Hematopoietic multipotent progenitor cell treated with erythropoietin and hydrocortisone succinate and interleukin-3 and kit ligand, for 8 days (in vitro differentiated cells): Measurements from ENCODE around the gene GNG4.
A peak's percentile ranks its signal among the peaks of the same experiment; 100 is the strongest.
"Not testable (repeated sequence)": the region's sequence is repeated elsewhere in the genome, so short reads cannot be mapped to it uniquely, and the experiment has no call there.

Experiments used
- DNase-seq: peaks from one replicate; pipeline ENCODE4 v3.0.0-alpha.2; 2015

The GNG4 gene

DNA sequence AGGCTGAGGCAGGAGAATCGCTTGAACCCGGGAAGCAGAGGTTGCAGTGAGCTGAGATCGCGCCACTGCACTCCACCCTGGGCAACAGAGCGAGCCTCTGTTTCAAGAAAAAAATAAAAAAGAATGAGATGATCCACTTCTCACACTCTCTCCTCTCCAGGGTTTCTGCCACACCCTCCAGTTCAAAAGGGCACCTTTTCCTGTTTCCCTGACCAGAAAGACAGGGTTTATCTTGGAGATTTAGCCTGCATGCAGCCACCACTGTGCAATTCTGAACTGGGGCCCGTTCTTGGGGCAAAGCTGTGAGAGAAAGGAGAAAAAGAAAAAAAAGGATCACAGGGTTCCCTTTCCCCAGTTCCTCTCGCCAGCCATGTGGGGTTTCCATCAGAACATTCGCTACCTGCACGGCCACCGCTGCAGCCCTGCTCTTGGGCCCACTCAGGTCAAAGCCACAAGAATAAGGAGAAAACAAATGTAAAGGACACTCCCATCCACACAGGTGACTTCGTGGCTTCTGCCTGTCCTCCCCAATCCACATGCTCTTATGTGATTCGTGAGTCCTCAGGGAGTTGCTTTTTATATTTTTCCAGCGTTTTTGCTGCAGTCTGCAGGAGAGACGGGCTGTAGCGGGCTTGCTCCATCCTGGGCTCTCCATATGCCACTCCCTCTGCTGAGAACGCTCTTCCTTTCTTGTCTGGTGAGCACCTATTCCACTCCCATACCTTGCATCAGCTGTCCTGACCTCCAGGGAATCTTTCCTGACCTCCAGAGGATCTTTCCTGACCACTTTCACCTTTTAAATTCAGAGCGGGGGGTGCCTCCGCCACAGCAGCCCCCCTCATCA is 26.4 kb downstream of the GNG4 start:
- no peak for DNase-seq

DNA sequence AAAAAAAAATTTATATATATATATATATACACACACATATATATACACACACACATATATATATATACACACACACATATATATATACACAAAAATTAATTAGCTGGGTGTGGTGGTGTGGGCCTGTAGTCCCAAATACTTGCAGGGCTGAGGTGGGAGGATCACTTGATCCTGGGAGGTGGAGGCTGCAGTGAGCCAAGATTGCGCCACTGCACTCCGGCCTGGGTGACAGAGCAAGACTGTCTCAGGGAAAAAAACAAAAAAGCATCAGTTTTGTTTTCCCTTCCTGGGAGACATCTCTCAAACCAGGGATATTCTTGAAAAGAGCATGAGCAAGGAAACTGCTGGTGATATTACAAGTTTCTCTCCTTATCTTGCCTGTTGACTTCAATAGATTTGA is 30.4 kb downstream of the GNG4 start:
- DNase-seq = not testable (repeated sequence)

DNA sequence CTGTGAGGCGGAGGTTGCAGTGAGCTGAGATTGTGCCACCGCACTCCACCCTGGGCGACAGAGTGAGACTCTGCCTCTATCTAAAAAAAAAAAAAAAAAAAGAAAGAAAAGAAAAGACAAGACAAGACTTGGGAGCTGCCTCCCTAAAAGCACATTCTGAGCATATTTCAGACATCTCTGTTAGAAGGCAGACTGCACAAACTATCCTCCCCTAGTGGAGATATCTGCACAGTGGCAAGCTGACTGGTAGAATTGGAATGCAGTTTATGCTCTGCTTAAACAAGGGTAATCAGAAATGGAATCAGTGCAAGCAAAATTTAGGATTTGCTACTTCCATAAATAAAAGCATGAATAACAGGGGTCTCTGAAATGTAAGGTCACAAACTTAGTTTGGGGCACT is 31.8 kb downstream of the GNG4 start:
- no peak for DNase-seq

DNA sequence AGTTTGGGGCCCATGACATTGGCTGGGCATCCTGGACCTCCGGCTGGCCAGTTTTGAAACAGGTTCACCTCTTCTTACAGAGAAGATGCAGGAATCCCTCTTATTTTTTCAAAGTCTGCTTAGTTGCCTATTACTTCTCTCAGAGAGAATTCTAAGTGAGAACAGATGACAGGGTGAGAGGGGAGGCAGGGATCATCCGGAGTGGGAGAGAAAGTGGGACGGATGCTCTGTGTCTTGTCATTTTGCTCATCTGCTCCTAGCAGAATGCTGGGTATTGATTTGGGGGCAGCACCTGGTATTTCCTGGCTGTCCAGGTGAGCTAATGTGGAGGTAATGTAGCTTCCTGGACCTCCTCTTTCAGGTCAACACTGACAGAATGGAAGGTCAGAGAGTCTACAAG is 32.4 kb downstream of the GNG4 start:
- DNase-seq = no peak

DNA sequence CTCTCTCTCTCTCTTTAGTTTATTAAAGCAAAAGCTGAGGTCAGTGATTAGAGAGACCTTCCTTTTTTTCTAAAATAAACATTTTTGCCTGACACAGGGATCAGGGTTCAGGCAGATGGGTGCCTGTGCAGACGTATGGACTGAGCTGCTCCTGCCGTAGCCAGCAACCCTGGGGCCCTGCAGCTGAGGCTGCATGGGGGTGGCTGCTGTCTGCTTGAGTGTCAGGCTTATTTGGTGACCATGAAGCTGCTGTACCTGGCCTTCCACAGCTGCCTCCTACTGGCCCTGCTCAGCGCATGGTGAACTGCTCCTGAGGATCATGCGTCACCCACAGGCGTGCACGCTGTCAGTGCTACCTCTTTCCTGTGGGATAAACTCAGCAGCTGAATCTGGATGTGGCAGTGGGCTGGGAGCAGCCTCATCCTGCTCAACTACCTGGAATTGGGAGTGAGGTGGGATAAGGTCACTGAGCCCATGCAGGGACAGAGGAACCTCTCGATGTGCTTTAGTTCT is 35.1 kb downstream of the GNG4 start:
- no peak for DNase-seq

DNA sequence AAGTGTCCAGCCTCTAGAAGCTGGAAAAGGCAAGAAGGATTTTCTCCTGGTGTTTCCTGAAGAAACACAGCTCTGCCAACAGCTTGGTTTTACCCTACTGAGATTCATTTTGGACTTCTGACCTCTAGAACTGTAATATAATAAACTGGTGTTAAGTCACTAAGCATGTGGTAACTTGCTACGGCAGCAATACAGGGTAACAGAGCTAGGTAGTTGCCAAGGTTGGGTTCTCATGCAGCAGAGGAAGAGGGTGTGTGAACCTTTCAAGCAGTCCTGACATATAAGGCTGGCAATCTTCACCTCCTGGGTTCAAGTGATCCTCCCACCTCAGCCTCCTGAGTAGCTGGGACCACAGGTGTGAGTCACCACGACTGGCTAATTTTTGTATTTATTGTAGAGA is 36.0 kb downstream of the GNG4 start:
- no peak for DNase-seq

DNA sequence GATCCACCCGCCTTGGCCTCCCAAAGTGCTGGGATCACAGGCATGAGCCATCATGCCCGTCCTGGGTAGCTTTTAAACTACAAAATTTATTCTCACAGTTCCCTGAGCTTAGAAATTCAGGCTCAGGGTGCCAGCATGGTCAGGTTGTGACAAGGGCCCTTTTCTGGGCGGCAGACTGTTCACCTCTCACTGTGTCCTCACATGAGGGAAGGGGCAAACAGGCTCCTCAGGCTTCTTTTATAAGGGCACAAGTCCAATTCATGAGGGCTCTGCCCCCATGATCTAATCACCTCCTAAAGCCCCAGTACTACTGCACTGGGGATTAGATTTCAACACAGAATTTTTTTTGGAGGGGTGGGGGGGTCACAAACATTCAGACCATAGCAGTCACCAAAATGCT is 36.8 kb downstream of the GNG4 start:
- no peak for DNase-seq

DNA sequence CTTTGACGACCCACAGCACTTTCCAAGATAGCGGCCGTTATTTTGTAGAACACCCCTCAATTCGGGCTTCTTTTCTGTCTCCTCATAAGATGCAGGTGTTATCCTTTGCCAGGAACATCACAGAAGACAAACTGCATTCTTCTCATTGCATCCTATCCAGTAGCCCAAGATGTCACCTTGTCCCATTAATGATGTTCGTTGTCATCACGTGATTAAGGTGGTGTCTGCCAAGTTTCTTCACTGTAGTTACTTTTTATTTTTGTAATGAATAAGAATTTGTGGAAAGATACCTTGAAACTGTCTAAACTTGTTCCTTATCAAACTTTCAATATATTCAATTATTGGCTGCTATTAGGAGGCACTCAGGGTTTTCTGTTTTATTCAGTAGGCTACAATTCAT is 39.4 kb downstream of the GNG4 start:
- no peak for DNase-seq

DNA sequence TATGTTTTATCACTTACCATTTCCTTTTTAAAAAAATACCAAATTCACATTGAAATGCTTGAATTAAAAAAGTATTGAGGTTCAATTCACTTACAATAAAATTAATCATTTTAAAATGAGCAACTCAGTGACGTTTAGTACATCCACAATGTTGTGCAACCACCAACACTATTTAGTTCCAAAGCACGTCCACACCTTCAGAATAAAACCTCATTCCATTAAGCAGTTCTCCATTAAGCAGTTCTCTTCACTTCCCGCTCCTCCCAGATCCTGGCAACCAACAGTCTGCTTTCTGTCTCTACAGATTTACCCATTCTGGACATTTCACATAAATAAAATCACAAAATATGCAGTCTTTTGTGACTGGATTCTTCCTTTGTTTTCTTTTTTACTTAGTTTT is 41.3 kb downstream of the GNG4 start:
- DNase-seq = no peak

DNA sequence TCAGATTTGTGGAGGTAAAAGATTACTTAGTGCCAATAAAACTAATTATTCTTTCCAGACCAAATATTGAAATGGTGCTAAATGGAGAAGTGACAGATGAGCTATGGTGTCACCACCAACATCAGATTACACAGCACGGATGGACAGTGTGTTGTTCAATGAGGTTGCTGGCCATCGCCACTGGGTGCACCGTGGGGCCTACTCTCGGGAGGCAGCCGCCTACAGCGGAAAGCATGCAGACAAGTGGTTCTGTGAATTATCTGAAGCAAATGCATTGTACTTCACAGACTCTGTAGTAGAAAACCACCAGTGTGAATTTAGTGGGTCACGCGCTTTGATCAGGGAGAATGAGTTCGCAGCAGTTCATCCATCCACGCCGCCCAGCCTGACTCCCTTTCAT is 42.3 kb downstream of the GNG4 start:
- DNase-seq = no peak

DNA sequence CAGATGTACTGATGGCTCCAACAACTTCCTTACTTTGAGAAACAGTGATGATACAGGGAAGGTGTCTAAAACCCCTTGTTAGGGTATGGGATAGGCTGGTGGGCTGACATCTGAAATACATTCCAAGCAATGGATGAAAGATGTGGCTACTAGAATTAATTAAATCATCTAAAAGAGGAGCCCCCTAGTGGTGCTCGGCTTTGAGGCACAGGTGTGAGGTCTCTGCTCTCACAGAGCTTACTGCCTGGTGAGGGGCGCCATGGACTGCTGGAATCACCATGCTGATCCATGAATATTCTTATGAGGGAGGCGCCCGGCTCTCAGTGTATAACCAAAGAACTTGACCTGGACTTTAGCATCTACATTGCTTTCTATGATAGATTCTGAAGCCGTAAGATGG is 48.5 kb downstream of the GNG4 start:
- DNase-seq = peak; percentile 40

DNA sequence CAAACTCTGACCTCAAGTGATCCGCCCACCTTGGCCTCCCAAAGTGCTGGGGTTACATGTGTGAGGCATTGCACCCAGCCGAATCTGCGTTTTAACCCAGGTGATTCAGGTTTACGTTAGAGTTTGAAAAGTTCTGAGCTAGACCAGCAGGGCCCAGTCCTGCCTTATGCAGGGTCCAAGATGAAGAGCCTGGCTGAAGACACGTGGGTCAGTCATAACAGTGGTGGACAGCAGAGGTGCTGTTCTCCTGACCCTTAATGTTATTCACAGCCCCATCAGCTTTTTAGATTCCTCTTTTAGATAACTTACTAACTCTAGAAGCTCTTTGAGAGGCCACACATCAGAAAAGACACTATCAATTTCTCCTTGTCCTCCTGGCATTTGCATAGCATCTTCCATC is 50.0 kb downstream of the GNG4 start:
- no peak for DNase-seq

DNA sequence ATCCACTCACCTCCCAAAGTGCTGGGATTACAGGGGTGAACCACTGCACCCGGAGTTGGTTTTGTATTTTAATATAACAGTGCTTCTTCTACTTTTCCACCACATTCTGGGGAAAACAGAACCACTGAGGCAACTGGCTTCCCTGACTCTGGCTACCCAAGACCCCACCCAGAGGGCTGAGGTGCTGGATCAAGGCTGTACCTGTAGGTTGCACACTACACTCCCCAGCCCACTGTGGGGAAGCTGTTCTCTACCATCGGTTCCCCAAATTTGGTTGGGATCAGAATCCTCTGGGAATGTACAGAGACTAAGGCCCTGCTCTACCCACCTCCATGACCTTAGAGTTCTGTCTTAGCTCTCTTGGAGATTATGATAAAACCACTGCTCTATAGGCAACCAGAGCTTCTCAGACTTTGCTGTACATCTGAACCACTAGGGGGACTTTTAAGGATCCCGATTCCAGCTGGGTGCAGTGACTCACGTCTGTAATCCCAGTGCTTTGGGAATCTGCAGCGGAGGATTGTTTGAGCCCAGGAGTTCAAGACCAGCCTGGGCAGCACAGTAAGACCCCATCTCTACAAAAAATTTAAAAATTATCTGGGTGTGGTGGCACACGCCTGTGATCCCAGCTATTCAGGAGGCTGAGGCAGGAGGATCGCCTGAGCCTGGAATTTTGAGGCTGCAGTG is 51.6 kb downstream of the GNG4 start:
- peak; percentile 10 for DNase-seq

DNA sequence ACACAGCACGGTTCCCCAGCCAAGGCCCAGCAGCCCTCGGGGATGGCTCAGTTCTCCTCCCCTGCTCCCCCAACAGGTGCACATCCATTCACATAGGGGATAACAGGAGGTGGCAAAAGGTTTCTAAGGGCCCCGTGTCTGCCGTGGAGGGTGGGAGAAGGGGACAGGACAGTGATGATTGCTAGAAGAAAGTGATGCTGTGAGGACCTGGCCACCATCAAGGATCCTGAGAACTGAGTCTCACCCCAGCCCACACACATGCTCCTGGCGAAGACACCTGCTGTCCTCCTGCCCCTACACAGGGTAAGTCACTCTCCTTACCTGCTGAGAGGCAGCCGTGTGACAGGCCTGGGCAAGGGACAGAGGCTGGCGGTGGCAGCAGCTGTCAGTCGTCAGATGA is 54.5 kb downstream of the GNG4 start:
- DNase-seq = no peak

DNA sequence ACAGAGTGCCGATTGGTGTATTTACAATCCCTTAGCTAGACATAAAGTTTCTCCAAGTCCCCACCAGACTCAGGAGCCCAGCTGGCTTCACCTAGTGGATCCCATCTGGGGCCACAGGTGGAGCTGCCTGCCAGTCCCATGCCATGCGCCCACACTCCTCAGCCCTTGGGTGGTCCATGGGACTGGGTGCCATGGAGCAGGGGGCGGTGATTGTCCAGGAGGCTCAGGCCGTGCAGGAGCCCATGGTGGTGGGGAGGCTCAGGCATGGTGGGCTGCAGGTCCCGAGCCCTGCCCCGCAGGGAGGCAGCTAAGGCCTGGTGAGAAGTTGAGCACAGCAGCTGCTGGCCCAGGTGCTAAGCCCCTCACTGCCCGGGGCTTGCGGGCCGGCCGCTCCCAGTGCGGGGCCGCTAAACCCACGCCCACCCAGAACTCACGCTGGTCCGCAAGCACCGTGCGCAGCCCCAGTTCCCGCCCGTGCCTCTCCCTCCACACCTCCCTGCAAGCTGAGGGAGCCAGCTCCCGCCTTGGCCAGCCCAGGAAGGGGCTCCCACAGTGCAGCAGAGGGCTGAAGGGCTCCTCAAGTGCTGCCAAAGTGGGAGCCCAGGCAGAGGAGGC is 55.2 kb downstream of the GNG4 start:
- DNase-seq = not testable (repeated sequence)

DNA sequence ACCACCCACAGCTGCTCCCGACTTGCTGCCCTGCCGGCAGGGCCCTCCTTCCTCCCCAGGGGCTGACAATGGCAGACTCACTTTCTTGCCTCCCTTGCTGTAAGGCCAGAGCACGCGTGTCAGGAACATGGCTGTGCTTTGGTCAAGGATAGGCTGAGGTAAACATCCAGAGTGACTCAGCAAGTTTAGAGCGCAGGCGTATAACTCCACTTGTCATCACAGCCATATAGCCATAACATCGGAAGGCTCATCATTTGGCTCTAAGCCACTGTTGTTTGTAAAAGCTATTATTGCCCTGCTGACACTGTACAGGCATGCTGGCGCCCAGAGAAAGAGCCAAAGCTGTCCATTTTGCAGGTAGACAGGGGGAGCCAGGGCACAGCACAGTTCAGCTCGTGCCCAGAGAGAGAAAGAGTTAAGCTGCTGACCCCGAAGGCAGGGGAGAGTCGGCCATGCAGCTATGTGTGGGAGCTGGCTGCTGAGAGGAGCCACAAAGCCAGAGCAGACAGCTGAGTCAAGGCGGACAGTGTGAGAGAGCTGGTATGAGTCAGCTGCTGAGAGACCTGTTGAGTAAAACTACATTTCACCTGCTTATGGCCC is 60.6 kb downstream of the GNG4 start:
- DNase-seq = no peak

DNA sequence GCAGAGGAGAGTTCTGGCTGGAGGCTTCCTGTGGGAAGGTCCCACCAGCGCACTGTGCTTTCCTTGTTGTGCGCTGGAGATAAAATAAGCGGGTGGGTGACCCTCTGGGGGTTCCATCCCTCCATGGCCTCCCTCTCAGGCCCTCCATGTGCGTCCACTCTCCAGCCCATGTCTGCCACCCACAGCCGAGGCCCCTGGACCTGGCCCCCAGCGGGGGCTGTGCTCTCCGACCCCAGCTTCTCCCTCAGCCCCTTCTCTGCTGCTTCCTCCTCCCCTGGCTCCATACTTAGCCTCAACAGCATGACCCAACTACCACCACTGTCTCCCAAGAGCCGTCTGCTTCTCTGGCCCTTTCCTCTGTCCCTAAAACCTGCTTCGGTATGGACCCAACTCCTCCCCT is 61.4 kb downstream of the GNG4 start:
- no peak for DNase-seq

DNA sequence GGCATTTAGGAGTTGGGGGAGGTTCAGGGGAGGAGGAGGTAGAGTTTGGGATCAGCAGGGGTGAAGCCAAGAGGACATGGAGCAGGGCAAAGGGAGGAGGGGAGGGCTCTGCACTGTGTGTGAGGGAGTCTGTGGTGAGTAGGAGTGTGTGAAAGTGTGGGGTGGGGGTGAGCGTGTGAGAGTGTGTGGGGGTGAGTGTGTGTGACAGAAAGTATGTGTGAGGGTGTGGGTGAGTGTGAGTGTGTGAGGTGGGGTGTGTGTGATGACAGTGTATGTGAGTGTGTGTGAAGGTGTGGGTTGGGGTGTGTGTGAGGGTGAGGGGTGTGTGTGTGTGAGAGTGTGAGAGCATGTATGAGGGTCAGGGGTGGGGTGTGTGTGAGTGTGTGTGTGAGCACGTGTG is 62.6 kb downstream of the GNG4 start:
- no peak for DNase-seq

DNA sequence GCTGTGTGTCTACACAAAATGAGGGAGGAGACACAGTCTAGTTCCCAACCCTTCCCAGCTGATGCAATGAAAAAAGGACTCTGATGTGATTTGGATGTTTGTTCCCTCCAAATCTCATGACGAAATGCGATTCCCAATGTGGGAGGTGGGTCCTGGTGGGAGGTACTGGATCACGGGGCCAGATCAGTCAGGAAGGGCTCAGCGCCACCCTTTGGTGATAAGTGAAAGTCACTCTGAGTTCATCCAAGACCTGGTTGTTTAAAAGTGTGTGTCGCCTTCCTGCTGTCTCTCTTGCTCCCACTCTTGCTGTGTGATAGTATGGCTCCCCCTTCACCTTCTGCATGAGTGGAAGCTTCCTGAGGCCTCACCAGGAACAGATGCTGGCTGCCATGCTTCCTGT is 63.2 kb downstream of the GNG4 start:
- DNase-seq = no peak

DNA sequence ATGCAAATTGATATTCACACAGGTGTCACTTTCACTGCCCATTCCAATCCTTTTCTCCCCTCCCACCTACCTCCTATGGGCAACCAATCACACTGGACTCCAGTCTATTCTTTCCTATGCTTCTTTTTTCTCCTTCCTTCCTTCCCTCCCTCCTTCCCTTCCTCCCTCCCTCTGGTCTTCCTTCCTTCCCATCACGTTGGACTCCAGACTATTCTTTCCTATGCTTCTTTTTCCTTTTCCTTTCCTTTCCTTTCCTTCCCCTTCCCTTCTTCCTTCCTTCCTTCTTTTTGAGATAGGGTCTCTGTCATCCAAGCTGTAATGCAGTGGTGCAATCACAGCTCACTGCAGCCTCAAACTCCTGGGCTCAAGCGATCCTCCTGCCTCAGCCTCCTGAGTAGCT is 64.6 kb downstream of the GNG4 start:
- DNase-seq = no peak

DNA sequence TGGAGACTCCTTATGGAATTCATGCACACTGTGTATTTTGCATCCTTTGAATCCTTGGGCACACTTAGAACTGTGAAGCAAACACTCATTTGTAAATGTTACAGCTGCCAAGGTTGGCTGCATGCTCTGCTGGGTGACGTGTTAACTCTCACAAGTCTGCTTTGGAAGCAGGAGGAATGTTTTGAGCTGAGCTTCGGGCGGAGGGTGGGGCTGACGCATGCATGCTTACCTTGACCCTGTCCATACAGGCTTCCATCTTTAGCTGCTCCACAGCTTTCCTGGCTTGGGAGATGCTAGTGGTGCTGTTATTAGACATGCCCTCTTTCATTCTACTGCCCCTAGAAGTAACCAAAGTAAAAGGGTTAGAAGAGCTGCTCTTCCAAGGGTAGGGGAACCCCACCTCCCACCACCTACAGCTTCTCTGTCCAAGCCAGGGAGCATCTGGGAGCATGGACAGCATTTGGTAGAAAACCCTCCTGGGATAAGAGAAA is 66.0 kb downstream of the GNG4 start:
- DNase-seq = no peak

DNA sequence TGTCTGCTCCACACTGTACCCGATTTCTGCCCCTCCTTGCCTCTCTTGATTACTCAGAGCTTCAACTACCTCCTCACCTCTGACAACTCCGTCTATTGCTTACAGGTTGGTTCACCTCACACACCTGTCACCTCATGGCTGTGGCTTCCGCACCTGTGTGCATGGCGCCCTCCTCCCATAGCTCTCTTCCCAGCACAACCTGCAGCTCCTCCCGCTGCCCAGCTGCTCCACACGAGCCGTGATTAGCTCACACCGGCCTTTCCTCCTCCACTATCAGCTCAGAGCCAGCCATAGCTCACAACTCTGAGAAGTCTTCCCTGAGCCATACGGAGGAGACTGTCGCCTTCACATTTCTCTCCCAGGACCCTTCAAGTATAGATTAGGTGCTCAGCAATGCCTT is 67.5 kb downstream of the GNG4 start:
- no peak for DNase-seq

DNA sequence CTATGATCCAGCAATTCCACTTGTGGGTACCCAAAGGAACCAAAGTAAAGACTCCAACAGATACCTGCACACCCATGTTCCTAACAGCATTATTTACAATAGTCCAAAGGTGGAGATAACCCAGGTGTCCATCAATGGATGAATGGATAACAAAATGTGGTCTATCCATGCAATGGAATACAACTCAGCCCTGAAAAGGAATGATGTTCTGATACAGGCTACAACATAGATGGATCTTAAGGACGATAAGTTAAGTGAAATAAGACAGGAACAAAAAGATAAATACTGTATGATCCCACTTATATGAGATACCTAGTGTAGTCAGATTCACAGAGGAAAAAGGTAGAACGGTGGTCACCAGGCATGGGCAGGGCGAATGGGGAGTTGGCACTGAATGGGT is 69.7 kb downstream of the GNG4 start:
- DNase-seq = no peak
